T47D (cell line): Measurements from ENCODE around the gene AGAP2.
"Not testable (repeated sequence)": the region's sequence is repeated elsewhere in the genome, so short reads cannot be mapped to it uniquely, and the experiment has no call there.

ENCODE experiments used
- DNase-seq, 2 experiments: peaks; one replicate each; pipeline versions ENCODE4 v3.0.0 to v3.0.0-alpha.2; 2011 to 2012; ENCODE audit warnings: low read depth in 1 of 2, low spot score in 1 of 2
- JUND ChIP-seq: IDR thresholded peaks from 2 replicates; pipeline ENCODE4 v1.6.1; 2012; ENCODE audit warnings: low read depth
- in situ Hi-C: cut with HindIII; loops from 2 replicates; pipeline ENCODE4 v1.10.0; 2016; ENCODE audit warnings: low sequenced_read_pairs, low pct_unique_long_range_greater_than_20kb

Gene AGAP2

DNA sequence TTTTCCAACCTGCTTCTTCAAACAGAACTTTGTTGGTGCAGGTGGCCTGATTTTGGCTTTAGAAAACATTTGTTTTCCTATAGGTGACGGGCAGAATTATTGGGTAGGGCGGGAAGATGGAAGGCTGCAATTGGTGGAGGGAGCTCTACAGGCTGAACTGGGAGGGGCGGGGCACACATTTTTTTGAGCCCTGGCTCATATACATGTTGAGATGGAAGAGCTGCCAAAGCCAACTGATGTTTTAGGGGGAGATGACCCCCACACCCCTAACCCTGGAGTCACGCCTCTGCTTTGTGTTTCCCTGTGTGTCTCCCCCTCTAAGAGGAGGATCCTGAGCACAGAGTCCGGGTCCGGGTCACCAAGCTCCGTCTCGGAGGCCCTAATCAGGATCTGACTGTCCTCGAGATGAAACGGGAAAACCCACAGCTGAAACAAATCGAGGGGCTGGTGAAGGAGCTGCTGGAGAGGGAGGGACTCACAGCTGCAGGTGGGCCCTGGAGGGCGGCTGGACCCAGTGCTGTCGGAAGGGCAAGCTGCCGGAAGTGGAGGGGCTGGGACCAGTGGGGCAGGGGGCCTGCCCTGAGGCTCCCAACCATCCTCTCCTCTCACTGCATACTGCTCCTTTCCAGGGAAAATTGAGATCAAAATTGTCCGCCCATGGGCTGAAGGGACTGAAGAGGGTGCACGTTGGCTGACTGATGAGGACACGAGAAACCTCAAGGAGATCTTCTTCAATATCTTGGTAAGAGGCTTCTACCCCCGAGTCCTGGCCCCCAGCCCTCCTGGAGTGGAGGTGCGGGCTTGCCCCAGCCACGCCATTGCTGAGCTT is 18.6 kb downstream of the AGAP2 start:
- in situ Hi-C loops: no loop called here
- no peak for DNase-seq
- no peak for TF ChIP-seq JUND

DNA sequence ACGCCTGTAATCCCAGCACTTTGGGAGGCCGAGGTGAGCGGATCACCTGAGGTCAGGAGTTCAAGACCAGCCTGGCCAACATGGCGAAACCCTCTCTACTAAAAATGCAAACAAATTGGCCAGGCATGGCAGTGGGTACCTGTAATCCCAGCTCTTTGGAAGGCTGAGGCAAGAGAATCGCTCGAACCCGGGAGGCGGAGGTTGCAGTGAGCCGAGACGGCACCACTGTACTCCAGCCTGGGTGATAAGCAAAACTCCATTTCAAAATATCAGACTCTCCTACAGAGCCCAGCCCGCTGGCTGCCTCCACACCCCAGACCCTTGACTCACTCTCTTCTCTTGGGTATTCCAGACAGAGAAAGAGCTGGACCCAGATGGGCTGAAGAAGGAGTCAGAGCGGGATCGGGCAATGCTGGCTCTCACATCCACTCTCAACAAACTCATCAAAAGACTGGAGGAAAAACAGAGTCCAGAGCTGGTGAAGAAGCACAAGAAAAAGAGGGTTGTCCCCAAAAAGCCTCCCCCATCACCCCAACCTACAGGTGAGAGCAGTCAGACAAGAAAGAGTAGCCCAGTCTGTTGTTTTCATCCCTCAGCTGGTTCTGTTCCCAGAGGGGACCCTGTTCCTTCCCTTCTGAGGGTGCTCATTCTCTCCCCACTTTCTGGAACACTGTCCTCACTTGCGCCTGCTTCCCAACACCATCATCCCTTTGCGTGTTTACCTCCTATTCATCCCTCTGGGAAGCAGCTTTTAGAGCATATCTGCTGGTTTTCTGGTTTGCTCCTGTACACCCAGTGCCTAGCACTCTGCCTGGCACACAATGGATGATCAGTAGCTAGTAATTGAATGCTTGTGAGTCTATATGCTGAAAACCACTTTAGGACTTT is 19.7 kb downstream of the AGAP2 start:
- in situ Hi-C loops: no loop called here
- TF ChIP-seq JUND: no peak
- DNase-seq: no peak

DNA sequence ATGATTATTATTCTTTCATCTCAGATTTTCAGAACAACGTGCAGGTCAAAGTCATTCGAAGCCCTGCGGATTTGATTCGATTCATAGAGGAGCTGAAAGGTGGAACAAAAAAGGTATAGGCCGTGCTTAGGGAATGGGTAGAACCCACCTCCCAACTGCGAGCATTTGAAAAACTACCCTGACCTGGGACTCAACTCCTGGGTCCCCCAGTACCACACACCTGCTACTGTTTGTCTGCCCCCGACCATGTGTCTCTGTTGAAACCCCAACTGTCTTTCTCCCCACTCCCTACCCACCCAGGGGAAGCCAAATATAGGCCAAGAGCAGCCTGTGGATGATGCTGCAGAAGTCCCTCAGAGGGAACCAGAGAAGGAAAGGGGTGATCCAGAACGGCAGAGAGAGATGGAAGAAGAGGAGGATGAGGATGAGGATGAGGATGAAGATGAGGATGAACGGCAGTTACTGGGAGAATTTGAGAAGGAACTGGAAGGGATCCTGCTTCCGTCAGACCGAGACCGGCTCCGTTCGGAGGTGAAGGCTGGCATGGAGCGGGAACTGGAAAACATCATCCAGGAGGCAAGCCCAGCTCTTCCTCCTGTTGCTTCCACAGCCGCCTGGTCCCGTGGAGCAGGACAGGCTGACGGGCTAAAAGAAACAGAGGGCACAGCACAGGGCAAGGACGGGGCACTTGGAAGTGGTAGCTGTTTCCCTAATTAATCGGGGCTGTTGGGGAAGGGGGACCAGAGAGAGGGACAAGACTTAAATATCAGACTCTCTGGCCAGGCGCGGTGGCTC is 20.5 kb downstream of the AGAP2 start:
- no peak for DNase-seq
- in situ Hi-C loops: no loop called here
- no peak for TF ChIP-seq JUND

DNA sequence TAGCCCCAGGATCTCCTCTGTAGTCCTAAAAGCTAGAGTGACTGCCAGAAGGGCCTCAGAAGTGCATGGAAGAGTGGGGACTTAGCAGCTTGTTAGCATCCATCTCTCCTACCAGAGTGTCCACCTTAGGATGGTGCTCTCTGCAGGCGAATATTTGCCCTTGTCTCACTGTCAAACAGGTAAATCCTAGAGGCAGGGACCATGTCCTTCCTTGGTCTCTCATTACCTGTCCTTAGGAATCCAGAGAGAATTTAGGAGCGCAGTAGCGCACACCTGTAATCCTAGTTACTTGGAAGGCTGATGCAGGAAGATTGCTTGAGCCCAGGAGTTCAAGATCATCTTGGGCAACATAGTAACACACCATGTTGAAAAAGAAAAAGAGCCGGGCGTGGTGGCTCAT is 21.4 kb downstream of the AGAP2 start:
- no peak for DNase-seq
- no peak for TF ChIP-seq JUND
- in situ Hi-C loops: no loop called here

DNA sequence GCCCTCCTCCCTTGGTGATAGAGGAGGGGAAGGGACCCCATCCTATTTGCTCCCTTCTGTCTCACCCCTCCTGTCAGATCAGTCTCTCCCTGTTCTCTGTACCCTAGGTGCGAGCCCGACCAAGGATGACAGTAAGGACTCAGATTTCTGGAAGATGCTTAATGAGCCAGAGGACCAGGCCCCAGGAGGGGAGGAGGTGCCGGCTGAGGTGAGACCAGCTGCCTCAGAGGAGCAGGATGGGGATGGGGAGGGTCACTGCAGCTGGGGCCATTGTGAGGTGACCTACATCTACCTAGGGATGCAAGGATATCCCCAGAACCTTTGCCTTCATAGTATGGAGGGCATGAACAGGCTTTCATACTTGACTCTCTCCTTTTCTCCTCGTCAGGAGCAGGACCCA is 22.2 kb downstream of the AGAP2 start:
- TF ChIP-seq JUND: no peak
- no peak for DNase-seq
- in situ Hi-C loops: no loop called here

DNA sequence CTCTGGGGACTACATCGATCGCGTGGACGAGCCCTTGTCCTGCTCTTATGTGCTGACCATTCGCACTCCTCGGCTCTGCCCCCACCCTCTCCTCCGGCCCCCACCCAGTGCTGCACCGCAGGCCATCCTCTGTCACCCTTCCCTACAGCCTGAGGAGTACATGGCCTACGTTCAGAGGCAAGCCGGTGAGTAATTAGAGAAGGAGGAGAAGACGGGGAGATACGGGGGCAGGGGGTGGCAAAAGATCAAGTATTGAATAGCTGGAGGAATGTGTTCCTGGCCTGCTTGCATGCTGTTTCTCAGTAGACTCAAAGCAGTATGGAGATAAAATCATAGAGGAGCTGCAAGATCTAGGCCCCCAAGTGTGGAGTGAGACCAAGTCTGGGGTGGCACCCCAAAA is 22.8 kb downstream of the AGAP2 start:
- no peak for DNase-seq
- TF ChIP-seq JUND: no peak
- in situ Hi-C loops: no loop called here

DNA sequence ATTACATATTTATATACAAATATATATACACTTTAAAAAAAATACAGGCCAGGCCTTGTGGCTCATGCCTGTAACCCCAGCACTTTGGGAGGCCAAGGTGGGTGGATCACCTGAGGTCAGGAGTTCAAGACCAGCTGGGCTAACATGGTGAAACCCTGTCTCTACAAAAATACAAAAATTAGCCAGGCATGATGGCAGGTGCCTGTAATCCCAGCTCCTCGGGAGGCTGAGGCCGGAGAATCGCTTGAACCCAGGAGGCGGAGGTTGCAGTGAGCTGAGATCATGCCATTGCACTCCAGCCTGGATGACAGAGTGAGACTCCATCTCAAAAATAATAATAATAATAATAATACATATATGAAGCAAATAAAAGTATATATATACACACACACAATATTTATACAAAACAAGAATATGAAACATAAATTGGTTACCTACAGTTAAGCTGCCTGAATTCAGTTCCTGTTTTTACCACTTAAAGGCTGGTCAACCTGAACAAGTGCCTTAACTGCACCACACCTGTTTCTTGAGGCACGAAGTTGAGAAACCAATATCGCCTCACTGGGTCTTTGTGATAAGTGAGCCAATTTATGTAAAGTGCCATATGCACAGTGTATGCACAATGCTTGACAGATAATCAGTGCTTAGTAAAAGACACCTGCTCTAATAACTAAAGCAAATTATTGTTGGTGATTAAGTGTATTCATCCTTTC is 23.4 kb downstream of the AGAP2 start:
- in situ Hi-C loops, DNase-seq: not testable (repeated sequence)

DNA sequence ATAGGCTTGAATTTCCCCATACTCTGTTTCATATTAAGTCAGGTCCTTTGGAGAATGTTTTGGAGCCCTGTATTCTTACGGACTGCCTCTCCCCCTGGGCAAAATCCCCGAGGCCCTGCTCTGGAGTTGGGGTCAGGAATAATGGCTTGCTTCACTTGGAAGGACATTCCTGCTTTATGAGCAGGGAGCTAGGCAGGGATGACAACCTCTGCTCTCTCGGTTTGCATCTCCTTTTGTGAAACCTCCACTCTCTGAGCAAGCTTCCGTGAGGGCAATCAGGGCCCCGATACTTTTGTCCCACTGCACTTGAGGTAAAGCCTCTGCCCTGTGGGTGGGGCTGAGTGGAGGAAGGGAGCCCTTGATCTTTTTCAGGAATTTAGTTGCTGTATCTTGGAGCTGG is 25.3 kb downstream of the AGAP2 start:
- in situ Hi-C loops: no loop called here
- no peak for TF ChIP-seq JUND
- no peak for DNase-seq

DNA sequence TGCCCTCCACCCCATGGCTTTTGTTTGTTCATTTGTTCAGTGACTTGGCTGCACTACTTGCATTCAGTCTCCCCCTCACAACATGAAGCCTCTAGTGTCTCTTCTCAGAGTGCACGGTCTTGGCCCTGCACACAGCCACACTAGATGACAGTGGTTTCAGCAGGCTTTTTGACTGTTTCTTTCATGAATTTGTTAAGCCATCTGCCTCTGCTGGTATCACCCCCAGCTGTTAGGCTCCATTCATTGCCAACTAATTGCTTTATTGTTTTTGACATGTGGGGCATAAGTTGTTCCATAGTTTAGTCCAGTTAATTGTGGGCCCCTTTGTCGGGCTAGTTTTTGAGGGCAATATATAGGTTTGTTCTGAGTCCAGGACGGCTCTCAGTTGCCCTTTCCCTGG is 25.8 kb downstream of the AGAP2 start:
- in situ Hi-C loops: no loop called here
- DNase-seq: no peak

DNA sequence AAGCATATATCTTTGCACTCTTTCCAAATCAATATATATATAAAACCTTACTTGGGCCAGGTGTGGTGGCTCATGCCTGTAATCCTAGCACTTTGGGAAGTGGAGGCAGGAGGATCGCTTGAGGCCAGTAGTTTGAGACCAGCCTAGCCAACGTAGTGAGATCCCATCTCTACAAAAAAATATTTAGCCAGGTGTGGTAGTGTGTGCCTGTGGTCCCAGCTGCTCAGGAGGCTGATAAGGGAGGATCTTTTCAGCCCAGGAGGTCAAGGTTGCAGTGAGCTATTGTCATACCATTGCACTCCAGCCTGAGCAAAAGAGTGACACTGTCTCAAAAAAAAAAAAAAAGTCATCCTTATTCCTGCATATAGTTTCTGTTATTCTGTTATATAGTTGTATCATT is 30.2 kb downstream of the AGAP2 start:
- DNase-seq: no peak
- no peak for TF ChIP-seq JUND
- in situ Hi-C loops: no loop called here

More for the DNA sequence above, 25.8 kb downstream of the AGAP2 start:
- TF ChIP-seq JUND: no peak

DNA sequence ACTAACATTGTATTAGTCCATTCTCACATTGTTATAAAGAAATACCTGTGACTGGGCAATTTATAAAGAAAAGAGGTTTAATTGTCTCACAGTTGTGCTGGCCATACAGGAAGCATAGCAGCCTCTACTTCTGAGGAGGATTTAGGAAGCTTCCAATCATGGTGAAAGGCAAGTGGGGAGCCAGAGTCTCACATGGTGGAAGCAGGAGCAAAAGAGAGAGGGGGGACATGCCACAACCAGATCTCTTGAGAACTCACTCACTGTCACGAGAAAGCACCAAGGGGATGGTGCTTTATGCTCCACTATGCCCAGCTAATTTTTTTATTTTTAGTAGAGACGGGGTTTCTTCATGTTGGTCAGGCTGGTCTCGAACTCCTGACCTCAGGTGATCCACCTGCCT is 31.3 kb downstream of the AGAP2 start:
- TF ChIP-seq JUND: no peak
- DNase-seq: no peak
- in situ Hi-C loops: no loop called here

DNA sequence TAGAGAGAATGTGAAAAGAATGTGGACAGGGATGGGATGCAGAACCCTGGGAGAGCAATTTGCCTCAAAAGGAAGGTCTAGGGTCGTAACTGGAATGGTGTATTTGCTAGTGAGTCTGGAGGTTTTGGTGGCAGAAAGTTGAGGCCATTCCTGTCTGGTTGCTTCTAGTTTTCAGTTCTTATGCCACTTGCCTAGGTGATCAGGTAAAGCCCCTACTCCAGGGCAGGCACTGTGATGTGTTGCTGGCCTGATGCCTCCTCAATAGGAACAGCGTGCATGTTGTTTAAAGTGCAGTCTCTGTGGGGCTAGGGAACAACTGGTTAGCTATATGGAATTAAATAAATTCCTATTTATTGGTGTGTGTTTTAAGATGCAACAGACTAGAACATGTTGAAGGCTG is 38.2 kb downstream of the AGAP2 start:
- in situ Hi-C loops: no loop called here
- no peak for TF ChIP-seq JUND
- no peak for DNase-seq
